A673 (cell line): ENCODE results near the gene CAND1.

ENCODE experiments used
- EZH2 ChIP-seq: fragments of 200-600 bp; sonication (generic); IDR thresholded peaks from 2 replicates; pipeline ENCODE4 v1.6.1; 2017; ENCODE audit warnings: borderline replicate concordance, low read depth, mild to moderate bottlenecking, mixed read lengths, antibody characterized with exemption, low read length; ENCODE audit not compliant: poor library complexity, severe bottlenecking
- TF ChIP-seq, protein P1 (sequence below): fragments of 300-800, 200-600 bp; sonication (generic); conservative IDR thresholded peaks from 2 replicates; pipeline ENCODE4 v1.5.1; 2017; ENCODE audit warnings: low read depth, mild to moderate bottlenecking, antibody characterized with exemption, low read length, moderate library complexity, mixed read lengths

DNA sequence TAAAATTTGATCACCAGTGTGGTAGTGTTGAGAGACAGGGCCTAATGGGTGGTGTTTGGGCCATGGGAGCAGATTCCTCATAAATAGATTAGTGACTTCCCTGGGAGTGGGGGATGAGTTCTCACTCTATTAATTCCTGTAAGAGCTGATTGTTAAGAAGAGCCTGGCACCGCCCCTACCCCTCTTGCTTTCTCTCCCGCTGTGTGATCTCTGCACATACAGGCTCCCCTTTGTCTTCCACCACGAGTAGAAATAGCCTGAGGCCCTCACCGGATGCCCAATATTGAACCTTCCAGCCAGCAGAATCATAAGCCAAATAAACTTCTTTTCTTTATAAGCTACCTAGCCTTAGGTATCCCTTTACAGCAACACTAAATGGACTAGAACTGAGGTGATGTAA is 31.9 kb upstream of the CAND1 start:
- TF ChIP-seq EZH2: no peak
- TF ChIP-seq, protein P1, sequence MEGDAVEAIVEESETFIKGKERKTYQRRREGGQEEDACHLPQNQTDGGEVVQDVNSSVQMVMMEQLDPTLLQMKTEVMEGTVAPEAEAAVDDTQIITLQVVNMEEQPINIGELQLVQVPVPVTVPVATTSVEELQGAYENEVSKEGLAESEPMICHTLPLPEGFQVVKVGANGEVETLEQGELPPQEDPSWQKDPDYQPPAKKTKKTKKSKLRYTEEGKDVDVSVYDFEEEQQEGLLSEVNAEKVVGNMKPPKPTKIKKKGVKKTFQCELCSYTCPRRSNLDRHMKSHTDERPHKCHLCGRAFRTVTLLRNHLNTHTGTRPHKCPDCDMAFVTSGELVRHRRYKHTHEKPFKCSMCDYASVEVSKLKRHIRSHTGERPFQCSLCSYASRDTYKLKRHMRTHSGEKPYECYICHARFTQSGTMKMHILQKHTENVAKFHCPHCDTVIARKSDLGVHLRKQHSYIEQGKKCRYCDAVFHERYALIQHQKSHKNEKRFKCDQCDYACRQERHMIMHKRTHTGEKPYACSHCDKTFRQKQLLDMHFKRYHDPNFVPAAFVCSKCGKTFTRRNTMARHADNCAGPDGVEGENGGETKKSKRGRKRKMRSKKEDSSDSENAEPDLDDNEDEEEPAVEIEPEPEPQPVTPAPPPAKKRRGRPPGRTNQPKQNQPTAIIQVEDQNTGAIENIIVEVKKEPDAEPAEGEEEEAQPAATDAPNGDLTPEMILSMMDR: no peak
